Heart left ventricle (tissue), 16 donors: ENCODE data around the gene AEBP2. TPM values are rescaled to one million over a fixed set of nuclear protein-coding genes. Genes with fewer than 3 reads are reported as not detected.

Source experiments
- ATAC-seq, 4 donors: fragments of 200-7000 bp; cut with Tn5 transposase; one replicate each; pipeline ENCODE4 v1.9.1; 2020 to 2022; ENCODE audit warnings: moderate library complexity in 4 of 4, mild to moderate bottlenecking in 3 of 4, moderate number of reproducible peaks in 1 of 4
- DNase-seq, 5 donors: peaks; one replicate each; pipeline ENCODE4 v3.0.0-alpha.2; 2020
- H3K27ac ChIP-seq, 12 donors: fragments of 200-600 bp; sonication (generic) in 4 of 12; one replicate each; pipeline versions ENCODE4 v1.5.0 to v1.8.0; 2016 to 2022; ENCODE audit warnings: mild to moderate bottlenecking in 2 of 12
- H3K27me3 ChIP-seq, 9 donors: fragments of 200-600 bp; sonication (generic) in 2 of 9; one replicate each; pipeline versions ENCODE4 v1.5.1 to v1.8.0; 2016 to 2022; ENCODE audit warnings: mild to moderate bottlenecking in 3 of 9
- H3K36me3 ChIP-seq, 9 donors: fragments of 200-600 bp; sonication (generic) in 2 of 9; one replicate each; pipeline versions ENCODE4 v1.5.0 to v1.8.0; 2018 to 2022; ENCODE audit warnings: mild to moderate bottlenecking in 2 of 9
- H3K4me1 ChIP-seq, 12 donors: fragments of 200-600 bp; sonication (generic) in 4 of 12; one replicate each; pipeline versions ENCODE4 v1.5.0 to v1.8.0; 2016 to 2022; ENCODE audit warnings: mild to moderate bottlenecking in 3 of 12
- H3K4me3 ChIP-seq, 12 donors: fragments of 200-600 bp; sonication (generic) in 4 of 12; one replicate each; pipeline versions ENCODE4 v1.5.0 to v1.8.0; 2017 to 2022; ENCODE audit warnings: mild to moderate bottlenecking in 9 of 12, moderate library complexity in 4 of 12
- H3K9me3 ChIP-seq, 12 donors: fragments of 200-600 bp; sonication (generic) in 4 of 12; one replicate each; pipeline versions ENCODE4 v1.5.0 to v1.8.0; 2016 to 2022; ENCODE audit warnings: mild to moderate bottlenecking in 1 of 12
- POLR2A ChIP-seq, 2 donors: fragments of 450-650 bp; IDR thresholded peaks; one replicate each; pipeline ENCODE4 v1.6.1; 2017; ENCODE audit warnings: antibody characterized with exemption in 2 of 2, mild to moderate bottlenecking in 2 of 2, moderate library complexity in 2 of 2
- WGBS, 4 donors: extraction: QIAGEN DNeasy Blood & Tissue Kit in 2 of 4; methylation state at CpG; one replicate each; pipeline versions ENCODE4 v1.1.5 to v1.1.7; 2013 to 2018; 5-methylcytosine and 5-hydroxymethylcytosine counted together
- intact Hi-C, 10 donors: fragments of 100-400 bp; cut with DNase I; formaldehyde crosslinking; loops; one replicate each; pipeline versions ENCODE4 v1.11.1 to v1.14.2; 2022
- polyA plus RNA-seq, 2 donors: library from polyadenylated mRNA; stranded (reverse); fragments of 200-250 nt; gene quantifications; one replicate each; pipeline ENCODE4 v1.2.3, GENCODE V29; 2013
- total RNA-seq, 9 donors: library from RNA; depleted of rRNA in 2 of 9; stranded (reverse); fragments of >200 nt in 2 of 9; fragmentation: NEBNext Ultra II Directional in 3 of 9; extraction: Animal tissue kit (Norgen Biotek cat#: 25700) in 3 of 9; gene quantifications; one replicate each; pipeline versions ENCODE4 v1.1.0 to v1.2.4, GENCODE V29; 2016 to 2023
- TF ChIP-seq, protein P1 (sequence below), 12 donors: fragments of 200-600 bp; sonication (generic) in 4 of 12; IDR thresholded peaks; one replicate each; pipeline versions ENCODE4 v1.5.0 to v1.8.0; 2018 to 2022; ENCODE audit warnings: antibody characterized with exemption in 12 of 12, mild to moderate bottlenecking in 5 of 12
- donor health status: ischemic (EF 13 %, LVEDD 7.1; RV severe dilation, severe dysfunction).
- donor health status: healthy with polysubstance abuse.
- donor health status: DM: no; HTN: yes; CAD: no.
- donor health status: DM: no; HTN: no; CAD: no.
- donor health status: ischemic (EF 25% LVEDD 6.9; RV normal size, moderate dysfunction).
- donor health status: ischemic (EF 25% LVEDD 5.7; RV mildly dilated, moderate dysfunction).
- donor health status: healthy.
- donor health status: DM: yes; HTN: yes; CAD: no.
- donor health status: ischemic (EF 35%, LVEDD 5.7; RV mildly dilated, moderate dysfunction).
- donor health status: nonischemic (EF 11% LVEDD 7.7; RV severe dilation, severe dysfunction).
- donor health status: DM: yes; HTN: yes; CAD: no.
- donor health status: PGD.
- donor health status: ischemic (EF 29% LVEDD 5.4; RV normal size, mild dysfunction).
- donor health status: nonischemic (EF 23%, LVEDD 6.1; RV moderate dilation, normal function).

AEBP2 gene
- total and polyA plus RNA-seq, 11 donors, result 7.6 to 36.5 (median 22.1) TPM

DNA sequence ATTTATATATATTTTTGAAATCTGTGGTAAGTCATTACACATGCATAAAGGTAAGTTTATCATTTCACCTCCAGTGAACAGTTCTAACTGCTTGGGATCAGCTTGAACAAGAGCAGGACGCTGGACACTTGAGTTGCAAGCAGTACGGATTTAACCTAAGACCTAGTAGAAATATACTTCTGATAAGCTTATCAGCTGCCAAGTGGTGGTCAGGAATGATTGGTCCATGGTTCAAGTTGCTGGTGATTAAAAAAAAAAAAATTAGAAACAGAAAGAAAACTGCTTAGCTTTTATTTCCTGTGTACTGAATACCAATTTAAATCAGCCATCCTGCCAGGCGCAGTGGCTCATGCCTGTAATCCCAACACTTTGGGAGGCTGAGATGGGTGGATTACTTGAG, 88.6 kb downstream of the AEBP2 start:
- Histone ChIP-seq H3K27me3 (no peaks in the 10 kb centered on the region), H3K36me3 (peaks cover 0 to 2% (median 0%) of the 10 kb centered on the region in 9 donors), H3K4me3 (no peak overlapping the region), H3K4me1 (peaks cover 0 to 14% (median 5%) of the 10 kb centered on the region in 12 donors), H3K9me3 (no peaks in the 10 kb centered on the region), H3K27ac (no peak overlapping the region)
- ATAC-seq (no peak), DNase-seq (no peak)
- TF ChIP-seq, protein P1, sequence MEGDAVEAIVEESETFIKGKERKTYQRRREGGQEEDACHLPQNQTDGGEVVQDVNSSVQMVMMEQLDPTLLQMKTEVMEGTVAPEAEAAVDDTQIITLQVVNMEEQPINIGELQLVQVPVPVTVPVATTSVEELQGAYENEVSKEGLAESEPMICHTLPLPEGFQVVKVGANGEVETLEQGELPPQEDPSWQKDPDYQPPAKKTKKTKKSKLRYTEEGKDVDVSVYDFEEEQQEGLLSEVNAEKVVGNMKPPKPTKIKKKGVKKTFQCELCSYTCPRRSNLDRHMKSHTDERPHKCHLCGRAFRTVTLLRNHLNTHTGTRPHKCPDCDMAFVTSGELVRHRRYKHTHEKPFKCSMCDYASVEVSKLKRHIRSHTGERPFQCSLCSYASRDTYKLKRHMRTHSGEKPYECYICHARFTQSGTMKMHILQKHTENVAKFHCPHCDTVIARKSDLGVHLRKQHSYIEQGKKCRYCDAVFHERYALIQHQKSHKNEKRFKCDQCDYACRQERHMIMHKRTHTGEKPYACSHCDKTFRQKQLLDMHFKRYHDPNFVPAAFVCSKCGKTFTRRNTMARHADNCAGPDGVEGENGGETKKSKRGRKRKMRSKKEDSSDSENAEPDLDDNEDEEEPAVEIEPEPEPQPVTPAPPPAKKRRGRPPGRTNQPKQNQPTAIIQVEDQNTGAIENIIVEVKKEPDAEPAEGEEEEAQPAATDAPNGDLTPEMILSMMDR (IDR thresholded peaks at IDR 0.05), result no peak
- no peak for TF ChIP-seq POLR2A (IDR thresholded peaks at IDR 0.05)
- 66 to 78% (median 74%) methylated on average over 3 of the region's 3 CpGs for WGBS, 4 donors
- intact Hi-C loops, result no loop called here

DNA sequence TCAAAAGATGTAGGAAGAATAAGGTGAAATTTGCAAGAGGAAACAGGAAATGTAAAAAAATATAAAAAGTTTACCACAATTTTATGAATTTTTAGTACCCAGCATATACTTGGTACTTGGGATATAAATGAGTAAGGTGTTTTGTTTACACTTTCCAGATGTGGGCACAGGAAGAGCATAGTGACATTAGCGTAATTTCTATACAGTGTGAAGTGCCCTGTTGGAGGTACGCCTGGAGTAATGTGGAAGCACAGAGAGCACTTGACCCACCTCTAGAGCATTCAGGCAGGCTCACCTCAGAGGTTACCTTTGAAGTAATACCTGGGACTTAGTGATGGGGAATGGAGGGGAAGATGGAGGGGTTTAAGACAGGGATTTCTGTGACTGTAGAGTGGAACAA, 89.5 kb downstream of the AEBP2 start:
- Histone ChIP-seq H3K9me3 (no peaks in the 10 kb centered on the region), H3K4me1 (peaks cover 0 to 14% (median 5%) of the 10 kb centered on the region in 12 donors), H3K4me3 (no peak overlapping the region), H3K27me3 (no peaks in the 10 kb centered on the region), H3K36me3 (no peaks in the 10 kb centered on the region), H3K27ac (no peak overlapping the region)
- intact Hi-C loops, result no loop called here
- no peak for TF ChIP-seq POLR2A (IDR thresholded peaks at IDR 0.05)
- TF ChIP-seq, protein P1 (IDR thresholded peaks at IDR 0.05), result no peak
- 96 to 98% (median 97%) methylated on average over 2 of the region's 2 CpGs for whole genome bisulfite sequencing, 4 donors
- ATAC-seq (no peak), DNase-seq (no peak)

DNA sequence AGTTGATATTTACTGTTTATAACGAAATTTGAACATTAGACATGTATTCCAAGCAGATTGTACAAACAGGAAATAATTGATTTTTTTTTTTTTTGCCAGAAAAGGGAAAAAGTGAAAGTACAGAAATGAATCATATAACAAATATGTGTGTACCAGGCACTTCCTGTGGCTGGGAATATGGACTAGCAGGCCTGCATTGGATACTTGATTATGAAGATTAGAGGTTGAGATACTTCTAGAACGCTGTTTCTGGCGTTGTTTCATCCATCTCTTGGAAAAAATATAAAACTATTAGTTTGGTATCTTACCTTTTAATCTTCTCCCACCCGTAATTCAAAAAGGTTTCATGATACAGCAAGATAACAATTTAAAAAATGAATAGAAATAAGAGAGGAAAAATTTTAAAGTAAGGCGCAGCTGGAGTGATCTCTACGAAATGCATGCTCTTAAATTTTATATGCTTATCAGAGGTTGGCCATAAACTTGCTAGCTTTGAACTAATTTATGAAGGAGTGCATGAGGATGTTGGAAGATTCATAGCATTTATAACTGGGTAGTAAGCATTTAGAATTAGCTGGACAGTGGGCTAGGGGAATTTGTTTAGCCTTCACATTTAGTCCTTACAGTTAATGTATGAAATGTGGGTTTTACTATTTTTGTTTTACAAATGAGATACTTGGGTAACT, 90.8 kb downstream of the AEBP2 start:
- H3K9me3 ChIP-seq, result no peaks in the 10 kb centered on the region
- H3K27ac ChIP-seq, result no peak overlapping the region
- H3K4me1 ChIP-seq, result peaks cover 0 to 14% (median 5%) of the 10 kb centered on the region in 12 donors
- no peak for DNase-seq
- H3K27me3 ChIP-seq, result no peaks in the 10 kb centered on the region
- intact Hi-C loops, result no loop called here
- TF ChIP-seq, protein P1 (IDR thresholded peaks at IDR 0.05), result no peak
- no peak for TF ChIP-seq POLR2A (IDR thresholded peaks at IDR 0.05)
- WGBS, 4 donors, result 63 to 80% (median 74%) methylated on average over 6 of the region's 6 CpGs
- ATAC-seq, result no peak
- no peak overlapping the region for H3K4me3 ChIP-seq
- no peaks in the 10 kb centered on the region for H3K36me3 ChIP-seq

DNA sequence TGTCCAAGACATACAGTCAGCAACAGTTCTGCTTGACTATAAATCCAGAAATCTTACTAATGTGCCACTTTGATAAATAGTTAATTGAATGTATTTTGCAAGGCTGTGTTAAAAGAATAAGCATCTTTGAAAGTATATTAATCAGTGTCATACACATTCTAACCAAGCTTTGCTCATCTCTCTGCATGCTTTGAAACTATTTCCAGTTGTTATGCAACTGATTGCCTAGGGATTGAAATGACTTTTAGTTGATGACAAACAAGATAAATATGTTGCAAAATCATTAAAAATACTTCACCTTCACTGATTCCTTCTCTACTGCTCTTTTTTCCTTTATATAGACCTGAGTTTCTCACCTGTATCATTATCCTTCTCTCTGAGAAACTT, 91.3 kb downstream of the AEBP2 start:
- intact Hi-C loops, result no loop called here
- H3K9me3 ChIP-seq, result peaks cover 0 to 3% (median 0%) of the 10 kb centered on the region in 12 donors
- H3K36me3 ChIP-seq, result no peaks in the 10 kb centered on the region
- TF ChIP-seq, protein P1 (IDR thresholded peaks at IDR 0.05), result no peak
- no peak for TF ChIP-seq POLR2A (IDR thresholded peaks at IDR 0.05)
- no peak overlapping the region for H3K27ac ChIP-seq
- ATAC-seq (no peak), DNase-seq (no peak)
- H3K27me3 ChIP-seq, result no peaks in the 10 kb centered on the region
- peaks cover 0 to 14% (median 5%) of the 10 kb centered on the region in 12 donors for H3K4me1 ChIP-seq
- H3K4me3 ChIP-seq, result no peak overlapping the region
